HEK293T (cell line): Measurements from ENCODE around the gene KANK3.
A peak's percentile ranks its signal among the peaks of the same experiment; 100 is the strongest.

Experiments used
- CTCF ChIA-PET: fragments of 350-600 bp; formaldehyde crosslinking; extraction: SDS; loops from one replicate; lab custom pipeline; 2021; ENCODE audit warnings: antibody characterized with exemption, inconsistent platforms; lab: Yijun Ruan, JAX
- POLR2A ChIA-PET: fragments of 350-600 bp; formaldehyde crosslinking; extraction: SDS; loops from one replicate; lab custom pipeline; 2020; ENCODE audit warnings: antibody characterized with exemption, inconsistent platforms; lab: Yijun Ruan, JAX
- DNase-seq: peaks from one replicate; pipeline ENCODE4 v3.0.0; 2012; ENCODE audit warnings: mixed read lengths; ENCODE audit errors: extremely low spot score
- ARNT ChIP-seq: fragments of 450-650 bp; IDR thresholded peaks from 2 replicates; pipeline ENCODE4 v1.6.1; 2017; ENCODE audit warnings: mild to moderate bottlenecking
- BHLHE40 ChIP-seq: fragments of 450-650 bp; IDR thresholded peaks from 2 replicates; pipeline ENCODE4 v1.6.1; 2016; ENCODE audit warnings: mild to moderate bottlenecking, moderate library complexity, borderline replicate concordance
- CTBP1 ChIP-seq: fragments of 450-650 bp; IDR thresholded peaks from 2 replicates; pipeline ENCODE4 v1.6.1; 2016; ENCODE audit warnings: borderline replicate concordance
- ELF4 ChIP-seq: fragments of 450-650 bp; IDR thresholded peaks from 2 replicates; pipeline ENCODE4 v1.6.1; 2017; ENCODE audit warnings: antibody characterized with exemption
- FOXA1 ChIP-seq: fragments of 450-650 bp; IDR thresholded peaks from 2 replicates; pipeline ENCODE4 v1.6.1; 2016; ENCODE audit warnings: mild to moderate bottlenecking
- FOXK2 ChIP-seq: fragments of 450-650 bp; IDR thresholded peaks from 2 replicates; pipeline ENCODE4 v1.6.1; 2016; ENCODE audit warnings: mild to moderate bottlenecking
- FOXM1 ChIP-seq: fragments of 450-650 bp; IDR thresholded peaks from 2 replicates; pipeline ENCODE4 v1.6.1; 2017; ENCODE audit warnings: mild to moderate bottlenecking, borderline replicate concordance
- HDGF ChIP-seq: fragments of 450-650 bp; IDR thresholded peaks from 2 replicates; pipeline ENCODE4 v1.6.1; 2017; ENCODE audit warnings: antibody characterized with exemption, borderline replicate concordance
- L3MBTL2 ChIP-seq: fragments of 450-650 bp; conservative IDR thresholded peaks from 2 replicates; pipeline ENCODE4 v1.6.1; 2016; ENCODE audit warnings: mild to moderate bottlenecking
- LEF1 ChIP-seq: fragments of 450-650 bp; IDR thresholded peaks from 2 replicates; pipeline ENCODE4 v1.6.1; 2017; ENCODE audit warnings: mild to moderate bottlenecking, borderline replicate concordance
- NFRKB ChIP-seq: fragments of 450-650 bp; IDR thresholded peaks from 2 replicates; pipeline ENCODE4 v1.6.1; 2016; ENCODE audit warnings: mild to moderate bottlenecking, moderate library complexity
- SP1 ChIP-seq: fragments of 450-650 bp; IDR thresholded peaks from 2 replicates; pipeline ENCODE4 v1.6.1; 2017
- SUZ12 ChIP-seq: fragments of 450-650 bp; IDR thresholded peaks from 2 replicates; pipeline ENCODE4 v1.6.1; 2016; ENCODE audit warnings: mild to moderate bottlenecking
- TARDBP ChIP-seq: fragments of 450-650 bp; IDR thresholded peaks from 2 replicates; pipeline ENCODE4 v1.6.1; 2016
- ZNF384 ChIP-seq: fragments of 450-650 bp; IDR thresholded peaks from 2 replicates; pipeline ENCODE4 v1.6.1; 2016
- TF ChIP-seq, protein P1 (sequence below): fragments of 450-650 bp; IDR thresholded peaks from 2 replicates; pipeline ENCODE4 v1.6.1; 2016

Gene KANK3

DNA sequence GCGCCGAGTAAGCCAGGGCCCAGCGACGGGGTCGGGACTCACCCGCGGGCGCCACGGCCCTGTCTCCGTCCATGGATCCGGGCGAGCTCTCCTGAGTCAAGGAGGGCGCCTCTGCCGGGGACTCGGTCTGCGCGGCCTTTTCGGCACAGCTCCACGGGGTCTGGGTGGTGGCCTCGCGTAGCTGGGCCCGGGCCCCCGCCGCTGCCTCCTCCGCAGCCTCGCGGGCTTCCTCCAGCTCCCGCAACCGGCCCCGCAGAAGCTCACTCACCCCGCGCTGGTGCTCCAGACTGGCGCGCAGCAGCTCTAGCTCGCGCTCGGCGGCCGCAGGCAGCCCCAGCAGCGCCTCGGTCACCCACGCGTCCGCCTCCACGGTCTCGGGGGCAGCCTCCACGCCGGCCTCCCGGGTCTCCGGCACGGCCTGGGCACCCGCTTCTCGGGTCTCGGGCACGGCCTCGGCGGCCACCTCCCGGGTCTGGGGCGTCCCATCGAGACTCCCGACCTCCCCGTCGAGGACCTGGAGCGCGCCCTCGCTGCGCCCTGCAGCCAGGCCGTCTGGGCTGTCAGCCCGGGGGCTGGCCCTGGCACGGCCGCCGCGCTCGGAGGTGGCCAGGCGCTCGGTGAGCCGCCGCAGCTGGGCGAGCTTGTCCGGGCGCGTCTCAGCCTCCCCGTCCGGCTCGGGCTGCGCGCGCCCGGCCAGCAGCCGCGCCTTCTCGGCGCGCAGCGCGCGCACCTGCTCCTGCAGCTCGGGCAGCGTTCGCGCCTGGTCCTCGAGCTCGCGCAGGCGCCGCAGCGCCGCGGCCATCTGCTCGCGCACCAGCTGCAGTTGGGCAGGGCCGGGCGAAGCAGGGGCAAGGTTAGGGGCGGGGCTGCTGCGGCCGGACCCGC lies 8.4 kb downstream of the KANK3 start:
- peak; percentile 78 for DNase-seq
- no peak for TF ChIP-seq SP1
- TF ChIP-seq SUZ12 = no peak
- no peak for TF ChIP-seq ZNF384
- TF ChIP-seq, protein P1, sequence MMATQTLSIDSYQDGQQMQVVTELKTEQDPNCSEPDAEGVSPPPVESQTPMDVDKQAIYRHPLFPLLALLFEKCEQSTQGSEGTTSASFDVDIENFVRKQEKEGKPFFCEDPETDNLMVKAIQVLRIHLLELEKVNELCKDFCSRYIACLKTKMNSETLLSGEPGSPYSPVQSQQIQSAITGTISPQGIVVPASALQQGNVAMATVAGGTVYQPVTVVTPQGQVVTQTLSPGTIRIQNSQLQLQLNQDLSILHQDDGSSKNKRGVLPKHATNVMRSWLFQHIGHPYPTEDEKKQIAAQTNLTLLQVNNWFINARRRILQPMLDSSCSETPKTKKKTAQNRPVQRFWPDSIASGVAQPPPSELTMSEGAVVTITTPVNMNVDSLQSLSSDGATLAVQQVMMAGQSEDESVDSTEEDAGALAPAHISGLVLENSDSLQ = no peak
- no peak for TF ChIP-seq NFRKB
- TF ChIP-seq FOXA1 = no peak
- no peak for TF ChIP-seq BHLHE40
- no peak for TF ChIP-seq ELF4
- no peak for TF ChIP-seq HDGF
- TF ChIP-seq FOXK2 = no peak
- no peak for TF ChIP-seq LEF1
- TF ChIP-seq ARNT = no peak
- TF ChIP-seq L3MBTL2 = no peak
- no peak for TF ChIP-seq CTBP1
- TF ChIP-seq FOXM1 = no peak
- TF ChIP-seq TARDBP = no peak
- ChIA-PET POLR2A (interaction anchor here (1.0 to 4.4 kb wide), 3 partner anchors 12 to 191 kb away, joined by 3 to 30 read pairs (median 4); partner anchors contain the start of genes NDUFA7, RPS28 and ZNF414), CTCF (interaction anchor here (1.0 kb wide), 1 partner anchor 19 kb away, joined by 3 read pairs; no protein-coding TSS in a partner anchor)

DNA sequence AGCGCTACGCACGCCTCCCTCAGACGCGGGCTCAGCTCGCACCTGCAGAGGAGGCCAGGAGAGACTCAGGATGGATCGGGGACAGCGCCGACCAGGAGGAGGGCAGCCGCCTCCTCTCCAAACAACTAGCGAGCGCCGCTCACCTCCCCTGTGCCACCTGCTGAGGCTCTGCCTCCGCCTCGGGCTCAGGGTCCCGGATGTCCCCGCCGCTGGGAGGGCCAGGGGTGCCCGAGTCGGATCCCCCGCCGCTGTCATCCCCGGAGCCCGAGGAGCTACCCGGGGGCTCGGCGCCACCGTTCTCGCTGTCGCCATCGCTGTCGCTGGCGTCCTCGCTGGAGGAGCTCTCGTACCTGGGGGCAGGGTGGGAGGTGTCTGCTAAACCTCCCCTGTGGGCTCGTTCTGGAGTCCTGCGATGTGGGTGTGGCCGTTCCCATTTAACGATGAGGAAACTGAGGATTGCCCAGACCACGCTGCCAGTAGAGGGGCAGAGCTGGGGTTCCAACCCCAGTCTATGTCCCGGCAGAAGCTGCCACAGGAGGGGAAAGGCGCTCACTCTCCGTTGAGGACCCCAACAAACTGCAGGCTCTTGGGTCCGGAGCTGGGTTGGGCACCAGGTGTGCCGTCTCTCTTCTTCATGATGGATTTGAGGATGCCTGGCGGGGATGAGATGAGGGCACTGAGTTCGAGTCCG lies 9.2 kb downstream of the KANK3 start:
- POLR2A ChIA-PET = interaction anchor here (1.0 to 4.4 kb wide), 3 partner anchors 12 to 192 kb away, joined by 3 to 30 read pairs (median 4); partner anchors contain the start of genes NDUFA7, RPS28 and ZNF414
- CTCF ChIA-PET = no interaction called here
- no peak for DNase-seq
- no peak for TF ChIP-seq LEF1
- no peak for TF ChIP-seq SP1
- no peak for TF ChIP-seq ELF4
- no peak for TF ChIP-seq TARDBP
- no peak for TF ChIP-seq CTBP1
- no peak for TF ChIP-seq ZNF384
- no peak for TF ChIP-seq SUZ12
- no peak for TF ChIP-seq ARNT
- no peak for TF ChIP-seq FOXK2
- no peak for TF ChIP-seq BHLHE40
- TF ChIP-seq FOXA1 = no peak
- no peak for TF ChIP-seq NFRKB
- TF ChIP-seq HDGF = no peak
- no peak for TF ChIP-seq FOXM1
- TF ChIP-seq L3MBTL2 = no peak
- TF ChIP-seq, protein P1 = no peak

DNA sequence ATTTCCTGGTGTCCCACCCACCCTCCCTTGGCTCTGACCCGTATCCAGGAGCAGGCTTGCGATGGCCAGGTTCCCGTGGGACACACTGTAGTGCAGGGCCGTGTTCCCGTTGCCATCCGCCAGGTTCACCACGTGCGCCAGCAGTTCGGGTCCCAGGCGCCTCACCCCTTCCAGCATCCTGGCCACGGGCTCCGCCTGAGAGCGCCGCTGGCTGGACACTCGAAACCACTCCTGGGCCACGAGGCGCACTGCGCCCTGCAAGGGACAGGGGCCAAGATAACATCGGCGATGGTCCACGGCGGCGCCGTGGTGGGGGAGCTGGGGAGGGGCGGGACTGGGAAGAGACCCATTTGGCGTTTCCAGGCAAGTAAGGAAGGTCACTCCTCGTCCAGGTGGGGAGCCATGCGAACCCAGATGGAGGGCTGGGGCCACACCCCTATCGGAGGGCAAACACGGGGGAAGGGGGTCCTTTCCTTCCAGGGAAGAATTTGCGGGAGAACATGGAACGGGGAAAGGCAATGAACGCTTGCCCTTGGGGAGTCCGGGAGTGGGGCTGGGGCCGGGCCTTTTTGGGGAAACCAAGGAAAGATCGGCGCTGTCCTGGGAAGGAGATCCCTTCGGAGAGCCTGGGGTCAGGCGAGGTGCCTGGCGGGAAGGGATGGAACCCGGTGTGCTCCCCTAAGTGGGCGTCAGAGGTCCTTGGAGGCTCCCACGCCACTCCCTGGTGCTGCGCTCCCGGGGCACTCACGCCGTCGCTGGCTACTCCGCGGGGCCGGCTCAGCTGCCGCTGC lies 9.9 kb downstream of the KANK3 start:
- DNase-seq = no peak
- ChIA-PET CTCF (no interaction called here), POLR2A (interaction anchor here (1.0 to 4.4 kb wide), 2 partner anchors 11 to 193 kb away, joined by 3 to 30 read pairs; partner anchors contain the start of genes NDUFA7 and RPS28)
- no peak for TF ChIP-seq SUZ12
- no peak for TF ChIP-seq HDGF
- TF ChIP-seq ARNT = no peak
- TF ChIP-seq BHLHE40 = no peak
- no peak for TF ChIP-seq CTBP1
- TF ChIP-seq FOXK2 = no peak
- no peak for TF ChIP-seq L3MBTL2
- TF ChIP-seq, protein P1 = no peak

DNA sequence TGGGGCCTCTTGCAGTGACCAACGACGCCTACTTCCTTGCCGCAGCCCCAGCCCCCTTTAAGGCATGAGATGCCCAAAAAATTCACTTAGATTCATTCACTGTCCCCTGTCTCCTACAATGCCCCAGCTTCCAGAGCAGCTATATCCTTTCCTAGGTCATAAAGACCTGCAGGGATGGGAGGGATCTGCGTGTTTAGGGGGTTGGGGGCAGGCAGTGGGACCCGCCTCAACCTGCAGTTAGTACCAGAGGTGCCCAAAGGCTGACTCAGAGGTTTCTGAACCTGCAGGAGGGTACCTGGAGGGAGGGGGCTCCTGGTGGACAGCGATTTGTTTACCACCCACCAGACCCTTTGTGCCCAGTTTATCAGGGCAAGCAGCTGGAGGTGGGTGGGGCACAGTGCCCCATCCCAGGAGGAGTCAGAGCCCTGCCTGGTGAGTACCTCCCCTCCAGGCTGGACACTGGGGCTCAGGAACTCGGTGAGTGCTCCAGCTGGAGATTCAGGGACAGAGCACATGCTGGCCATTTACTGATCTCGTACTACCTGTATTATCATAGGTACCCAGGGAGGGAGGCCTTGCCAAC lies 11.7 kb downstream of the KANK3 start:
- POLR2A ChIA-PET = no interaction called here
- CTCF ChIA-PET = no interaction called here
- no peak for TF ChIP-seq ARNT
- no peak for TF ChIP-seq NFRKB
- TF ChIP-seq FOXK2 = no peak
- TF ChIP-seq FOXA1 = no peak
- TF ChIP-seq ELF4 = no peak
- no peak for TF ChIP-seq SUZ12
- no peak for TF ChIP-seq FOXM1
- TF ChIP-seq, protein P1 = no peak
- no peak for TF ChIP-seq TARDBP
- TF ChIP-seq L3MBTL2 = no peak
- no peak for TF ChIP-seq HDGF
- no peak for TF ChIP-seq BHLHE40
- TF ChIP-seq SP1 = no peak
- no peak for DNase-seq
